Measurements from ENCODE around the gene MTMR10. TPM values are rescaled to one million over a fixed set of nuclear protein-coding genes. Genes with fewer than 3 reads are reported as not detected.

Gene MTMR10
- total and polyA plus RNA-seq, 2 of the 4 experiments (the other 2 are of a cell fraction): 11.2 to 13.8 TPM

- Histone ChIP-seq H3K9me1 (ENCODE audit: insufficient read depth, low read length) (peaks cover 3% of the 10 kb centered on the region; the same call in 1 of the 2 replicates), H3K18ac (ENCODE audit: low read depth, low read length) (no peak overlapping the region), H2AFZ (replicated peaks; ENCODE audit: low read length, poor library complexity) (no peak overlapping the region), H4K5ac (ENCODE audit: low read depth, low read length) (no peak overlapping the region), H4K8ac (ENCODE audit: low read depth in 2 of 2, low read length in 2 of 2) (no peak overlapping the region), H2BK20ac (ENCODE audit: low read depth, low read length) (no peak overlapping the region), H3K27ac (ENCODE audit: insufficient read depth, low read length) (no peak overlapping the region), H3K4me3 (ENCODE audit: insufficient read depth, low read depth, low read length) (no peak overlapping the region), H3K36me3 (ENCODE audit: control insufficient read depth, insufficient read depth, low read length) (peaks cover 27% of the 10 kb centered on the region), H3K23ac (ENCODE audit: low read depth, low read length) (no peak overlapping the region), H4K20me1 (ENCODE audit: insufficient read depth, low read length) (no peaks in the 10 kb centered on the region), H2BK15ac (ENCODE audit: low read depth, low read length) (no peak overlapping the region), H2AK5ac (ENCODE audit: low read depth, low read length) (no peak overlapping the region), H3K4me1 (ENCODE audit: control insufficient read depth, insufficient read depth, low read length) (peaks cover 3% of the 10 kb centered on the region), H3K9ac (ENCODE audit: low read depth, low read length) (no peak overlapping the region), H3K4ac (ENCODE audit: low read depth, low read length) (no peak overlapping the region), H2AK9ac (replicated peaks; ENCODE audit: low read depth, low read length, poor library complexity) (no peak overlapping the region), H3K79me1 (ENCODE audit: low read depth in 1 of 2, low read length in 2 of 2) (no peaks in the 10 kb centered on the region; a peak in 1 of 4 replicates), H3K4me2 (ENCODE audit: low read depth, low read length) (no peak overlapping the region), H4K91ac (ENCODE audit: insufficient read depth, low read depth, low read length) (no peak overlapping the region), H3K27me3 (ENCODE audit: control insufficient read depth, insufficient read depth, low read length) (no peaks in the 10 kb centered on the region), H2BK120ac (ENCODE audit: low read depth, low read length) (no peak overlapping the region), H3K14ac (replicated peaks; ENCODE audit: low read depth, low read length) (no peak overlapping the region), H3K9me3 (ENCODE audit: control insufficient read depth, insufficient read depth, low read length) (no peaks in the 10 kb centered on the region), H3K56ac (ENCODE audit: extremely low read depth, insufficient read depth, low read length) (no peak overlapping the region), H2BK5ac (ENCODE audit: low read depth, low read length, poor library complexity, severe bottlenecking) (no peak overlapping the region)
- no peak for ATAC-seq (ENCODE audit: low read depth)
- TF ChIP-seq NFE2L2 (IDR thresholded peaks at IDR 0.05; ENCODE audit: low read depth, low read length): no peak
- TF ChIP-seq ELK1 (IDR thresholded peaks at IDR 0.05; ENCODE audit: borderline replicate concordance, low read depth, low read length): no peak
- no peak for TF ChIP-seq USF2 (IDR thresholded peaks at IDR 0.05; ENCODE audit: low read depth, low read length)
- TF ChIP-seq RAD21 (IDR thresholded peaks at IDR 0.05; ENCODE audit: low read length): no peak
- TF ChIP-seq CTCF (conservative IDR thresholded peaks at IDR 0.05; ENCODE audit: low read depth, low read length): no peak
- TF ChIP-seq RFX5 (IDR thresholded peaks at IDR 0.05; ENCODE audit: low read depth, low read length): no peak
- TF ChIP-seq RCOR1 (IDR thresholded peaks at IDR 0.05; ENCODE audit: insufficient replicate concordance, low read length): no peak
- no peak for TF ChIP-seq CHD1 (IDR thresholded peaks at IDR 0.05; ENCODE audit: low read depth, low read length)
- no peak for TF ChIP-seq SMC3 (IDR thresholded peaks at IDR 0.05; ENCODE audit: low read depth, low read length)
- no peak for TF ChIP-seq POLR2A (IDR thresholded peaks at IDR 0.05; ENCODE audit: low read depth, low read length)
- no peak for TF ChIP-seq MXI1 (IDR thresholded peaks at IDR 0.05; ENCODE audit: borderline replicate concordance, low read depth, low read length)
- TF ChIP-seq MAZ (IDR thresholded peaks at IDR 0.05; ENCODE audit: borderline replicate concordance, low read depth, low read length): no peak
- in situ Hi-C loops (cut with MboI; ENCODE audit: low sequenced_read_pairs) (no loop called here), intact Hi-C loops (cut with micrococcal nuclease) (no loop called here), dilution Hi-C loops (cut with HindIII; ENCODE audit: low sequenced_read_pairs, unreplicated experiment) (no loop called here)
- POLR2A ChIA-PET (ENCODE audit: unreplicated experiment): no interaction called here
- no peak for DNase-seq
- CTCF ChIA-PET: interaction anchor here (1.2 kb wide), 1 partner anchor 212 kb away, joined by 3 read pairs; no protein-coding TSS in a partner anchor
- BruUV-seq (replicated peaks): no TSS peak
- WGBS, 2 experiments (ENCODE audit: extremely low coverage in 2 of 2, insufficient read length in 1 of 2): 84% methylated on average over 6 of the region's 6 CpGs; no CpG with 5 or more reads in 1 of the 2 experiments
Measured at GRCh38 chr15:30917013-30917412, 74.4 kb downstream of the MTMR10 start.
